H1 (cell line): ENCODE measurements around the gene LRR1. TPM values are rescaled to one million over a fixed set of nuclear protein-coding genes. Genes with fewer than 3 reads are reported as not detected.

Experiments used
- CTCF ChIA-PET: fragments of 300-600 bp; sonication (Branson Sonifier 250); formaldehyde crosslinking; loops from one replicate; lab custom pipeline; 2021; ENCODE audit not compliant: partially characterized antibody; lab: Charles Lee
- POLR2A ChIA-PET: fragments of 300-600 bp; sonication (Branson Sonifier 250); formaldehyde crosslinking; loops from one replicate; lab custom pipeline; 2021; ENCODE audit warnings: inconsistent platforms; ENCODE audit not compliant: partially characterized antibody; lab: Charles Lee
- DNase-seq, 2 experiments: peaks; one replicate each; pipeline versions ENCODE4 v3.0.0 to v3.0.0-alpha.2; 2010 to 2022; ENCODE audit warnings: low spot score in 2 of 2, low read depth in 1 of 2, mixed read lengths in 1 of 2
- FAIRE-seq: peaks from 2 replicates; lab custom pipeline; 2011; peaks lifted over from hg19 to GRCh38; lab: Jason Lieb, UNC
- H2AFZ ChIP-seq: 2 replicates; pipeline ENCODE4 v1.8.1; 2012; ENCODE audit warnings: low read length, inconsistent platforms
- H2AK5ac ChIP-seq: 2 replicates; pipeline ENCODE4 v1.6.1; 2013; ENCODE audit warnings: low read depth, low read length
- H2BK120ac ChIP-seq: replicated peaks from 2 replicates; pipeline ENCODE3; 2013; ENCODE audit warnings: low read depth, low read length, inconsistent platforms
- H2BK12ac ChIP-seq: 2 replicates; pipeline ENCODE4 v1.6.1; 2013; ENCODE audit warnings: low read depth, low read length
- H2BK15ac ChIP-seq: 2 replicates; pipeline ENCODE4 v1.6.1; 2013; ENCODE audit warnings: low read length
- H2BK20ac ChIP-seq: 2 replicates; pipeline ENCODE4 v1.6.1; 2013; ENCODE audit warnings: low read length
- H2BK5ac ChIP-seq: 2 replicates; pipeline ENCODE4 v1.6.1; 2013; ENCODE audit warnings: low read depth, low read length
- H3K14ac ChIP-seq: 2 replicates; pipeline ENCODE4 v1.6.1; 2013; ENCODE audit warnings: inconsistent platforms; ENCODE audit not compliant: insufficient read length
- H3K18ac ChIP-seq: 2 replicates; pipeline ENCODE4 v1.6.1; 2013; ENCODE audit warnings: low read length; ENCODE audit errors: extremely low read depth
- H3K23ac ChIP-seq: 2 replicates; pipeline ENCODE4 v1.6.1; 2013; ENCODE audit warnings: inconsistent platforms; ENCODE audit not compliant: insufficient read length
- H3K23me2 ChIP-seq: 2 replicates; pipeline ENCODE4 v1.6.1; 2013; ENCODE audit warnings: low read depth, low read length
- H3K27ac ChIP-seq: 2 replicates; pipeline ENCODE4 v1.6.1; 2011; ENCODE audit warnings: low read depth, low read length, inconsistent platforms
- H3K27me3 ChIP-seq, 4 experiments: replicated peaks in 1 of 4; 1 replicate in 1 of 4; 2 replicates in 3 of 4; pipeline versions ENCODE4 v1.6.1 to v1.8.1; 2011 to 2013; ENCODE audit warnings: low read length in 3 of 4, mild to moderate bottlenecking in 3 of 4, inconsistent platforms in 2 of 4, mixed read lengths in 2 of 4, moderate library complexity in 1 of 4; ENCODE audit not compliant: control insufficient read depth in 3 of 4, insufficient read depth in 3 of 4; ENCODE audit errors: extremely low read depth in 1 of 4
- H3K36me3 ChIP-seq, 4 experiments: 2 replicates each; pipeline versions ENCODE4 v1.6.1 to v1.8.1; 2011 to 2013; ENCODE audit warnings: mild to moderate bottlenecking in 4 of 4, low read length in 3 of 4, moderate library complexity in 2 of 4, control low read depth in 1 of 4, inconsistent platforms in 1 of 4; ENCODE audit not compliant: insufficient read depth in 4 of 4, control insufficient read depth in 2 of 4
- H3K4ac ChIP-seq: replicated peaks from 2 replicates; pipeline ENCODE3; 2013; ENCODE audit warnings: low read length, low read depth, mixed read lengths, inconsistent platforms; ENCODE audit not compliant: insufficient read length
- H3K4me1 ChIP-seq, 4 experiments: replicated peaks in 1 of 4; 1 replicate in 1 of 4; 2 replicates in 3 of 4; pipeline versions ENCODE4 v1.6.1 to v1.8.1; 2011 to 2013; ENCODE audit warnings: low read length in 3 of 4, inconsistent platforms in 2 of 4, mixed read lengths in 1 of 4; ENCODE audit not compliant: insufficient read depth in 4 of 4, control insufficient read depth in 3 of 4
- H3K4me2 ChIP-seq, 2 experiments: 2 replicates each; pipeline versions ENCODE4 v1.6.1 to v1.8.1; 2011 to 2013; ENCODE audit warnings: low read depth in 2 of 2, low read length in 2 of 2, control low read depth in 1 of 2, inconsistent platforms in 1 of 2, mild to moderate bottlenecking in 1 of 2; ENCODE audit not compliant: insufficient read depth in 1 of 2
- H3K4me3 ChIP-seq, 4 experiments: fragments of 200-600, 300-600 bp in 1 of 4; sonication (generic), shearing (Covaris generic), sonication (Bioruptor Twin) in 1 of 4; 2 replicates each; pipeline versions ENCODE4 v1.5.1 to v1.8.1; 2011 to 2016; ENCODE audit warnings: low read length in 4 of 4, low read depth in 3 of 4, control low read depth in 2 of 4, inconsistent platforms in 2 of 4, mild to moderate bottlenecking in 2 of 4, mixed read lengths in 1 of 4, moderate library complexity in 1 of 4; ENCODE audit not compliant: insufficient read depth in 2 of 4; ENCODE audit errors: extremely low read depth in 1 of 4
- H3K56ac ChIP-seq: replicated peaks from 2 replicates; pipeline ENCODE3; 2013; ENCODE audit warnings: low read depth, mild to moderate bottlenecking, mixed read lengths, low read length, inconsistent platforms; ENCODE audit not compliant: insufficient read length
- H3K79me1 ChIP-seq: 2 replicates; pipeline ENCODE4 v1.6.1; 2013; ENCODE audit warnings: low read depth, low read length, control low read depth
- H3K79me2 ChIP-seq, 2 experiments: 2 replicates each; pipeline versions ENCODE4 v1.6.1 to v1.8.1; 2012 to 2013; ENCODE audit warnings: low read length in 2 of 2, mild to moderate bottlenecking in 2 of 2, inconsistent platforms in 1 of 2; ENCODE audit not compliant: insufficient read depth in 2 of 2, control insufficient read depth in 1 of 2
- H3K9ac ChIP-seq, 4 experiments: replicated peaks in 1 of 4; 1 replicate in 1 of 4; 2 replicates in 3 of 4; pipeline versions ENCODE4 v1.6.1 to v1.8.1; 2011 to 2013; ENCODE audit warnings: low read depth in 3 of 4, low read length in 3 of 4, control low read depth in 2 of 4, mild to moderate bottlenecking in 2 of 4, moderate library complexity in 2 of 4, inconsistent platforms in 1 of 4; ENCODE audit errors: extremely low read depth in 1 of 4
- H3K9me3 ChIP-seq, 2 experiments: 2 replicates each; pipeline versions ENCODE4 v1.6.1 to v1.8.1; 2012 to 2013; ENCODE audit warnings: mild to moderate bottlenecking in 2 of 2, moderate library complexity in 2 of 2, control low read depth in 1 of 2, inconsistent platforms in 1 of 2, low read depth in 1 of 2, low read length in 1 of 2, mixed read lengths in 1 of 2; ENCODE audit not compliant: insufficient read depth in 2 of 2
- H4K20me1 ChIP-seq, 2 experiments: replicated peaks in 1 of 2; 2 replicates each; pipeline versions ENCODE3 to v1.8.1; 2011 to 2013; ENCODE audit warnings: inconsistent platforms in 2 of 2, low read length in 2 of 2, mild to moderate bottlenecking in 1 of 2; ENCODE audit not compliant: insufficient read depth in 2 of 2, control insufficient read depth in 1 of 2
- H4K5ac ChIP-seq: 2 replicates; pipeline ENCODE4 v1.6.1; 2013; ENCODE audit warnings: low read length, low read depth, mixed read lengths, inconsistent platforms; ENCODE audit not compliant: insufficient read length
- H4K8ac ChIP-seq: 2 replicates; pipeline ENCODE4 v1.8.0; 2013; ENCODE audit warnings: mild to moderate bottlenecking, moderate library complexity, low read length, inconsistent platforms; ENCODE audit not compliant: insufficient read depth; ENCODE audit errors: extremely low read depth
- H4K91ac ChIP-seq: replicated peaks from 2 replicates; pipeline ENCODE3; 2013; ENCODE audit warnings: low read length, mixed read lengths, inconsistent platforms; ENCODE audit not compliant: insufficient read length
- JUN ChIP-seq: IDR thresholded peaks from 2 replicates; pipeline ENCODE4 v1.6.1; 2011; ENCODE audit warnings: low read depth, mild to moderate bottlenecking, improper control_type of control experiment, low read length
- POLR2A ChIP-seq, 2 experiments: IDR thresholded peaks; 1 replicate in 1 of 2; 2 replicates in 1 of 2; pipeline ENCODE4 v1.6.1; 2011; ENCODE audit warnings: low read depth in 2 of 2, low read length in 2 of 2, mild to moderate bottlenecking in 2 of 2; ENCODE audit errors: control extremely low read depth in 1 of 2
- POLR2AphosphoS5 ChIP-seq: IDR thresholded peaks from 2 replicates; pipeline ENCODE4 v1.6.1; 2011; ENCODE audit warnings: low read depth, low read length
- USF2 ChIP-seq: IDR thresholded peaks from 2 replicates; pipeline ENCODE4 v1.6.1; 2011; ENCODE audit warnings: low read length, improper control_type of control experiment
- WGBS, 2 experiments: shearing (Covaris generic) in 1 of 2; methylation state at CpG; one replicate each; pipeline versions ENCODE4 v1.1.6 to v1.1.7; 2013 to 2015; ENCODE audit warnings: low lambda C conversion rate in 2 of 2, mixed read lengths in 2 of 2, inconsistent platforms in 1 of 2, low coverage in 1 of 2, missing lambda C conversion rate in 1 of 2; ENCODE audit not compliant: insufficient replicate concordance in 2 of 2, insufficient coverage in 1 of 2, insufficient read length in 1 of 2; ENCODE audit errors: extremely low coverage in 1 of 2, missing lambda C conversion rate in 1 of 2; 5-methylcytosine and 5-hydroxymethylcytosine counted together
- polyA plus RNA-seq, 7 experiments: library from polyadenylated mRNA; depleted of rRNA in 3 of 7; stranded (reverse) in 5 of 7; unstranded in 2 of 7; fragments of >200 nt in 5 of 7; fragments of 200-250 nt in 2 of 7; gene quantifications; 1 replicate in 5 of 7; 2 replicates in 1 of 7; 4 replicates in 1 of 7; pipeline versions ENCODE4 v1.2.1 to v1.2.3, GENCODE V29; 2011 to 2013; ENCODE audit warnings: missing spikeins in 2 of 7, mixed read lengths in 2 of 7
- total RNA-seq: library from RNA; stranded (reverse); fragmentation: NEBNext Ultra II Directional; extraction: Animal tissue kit (Norgen Biotek cat#: 25700); gene quantifications from 2 replicates; pipeline ENCODE4 v1.2.1, GENCODE V29; 2021

LRR1 gene
- total and polyA plus RNA-seq, 2 of the 8 experiments (the other 6 are each of a cell fraction or from before 2014, with no cell fraction given), result 30.7 to 37.5 TPM

DNA sequence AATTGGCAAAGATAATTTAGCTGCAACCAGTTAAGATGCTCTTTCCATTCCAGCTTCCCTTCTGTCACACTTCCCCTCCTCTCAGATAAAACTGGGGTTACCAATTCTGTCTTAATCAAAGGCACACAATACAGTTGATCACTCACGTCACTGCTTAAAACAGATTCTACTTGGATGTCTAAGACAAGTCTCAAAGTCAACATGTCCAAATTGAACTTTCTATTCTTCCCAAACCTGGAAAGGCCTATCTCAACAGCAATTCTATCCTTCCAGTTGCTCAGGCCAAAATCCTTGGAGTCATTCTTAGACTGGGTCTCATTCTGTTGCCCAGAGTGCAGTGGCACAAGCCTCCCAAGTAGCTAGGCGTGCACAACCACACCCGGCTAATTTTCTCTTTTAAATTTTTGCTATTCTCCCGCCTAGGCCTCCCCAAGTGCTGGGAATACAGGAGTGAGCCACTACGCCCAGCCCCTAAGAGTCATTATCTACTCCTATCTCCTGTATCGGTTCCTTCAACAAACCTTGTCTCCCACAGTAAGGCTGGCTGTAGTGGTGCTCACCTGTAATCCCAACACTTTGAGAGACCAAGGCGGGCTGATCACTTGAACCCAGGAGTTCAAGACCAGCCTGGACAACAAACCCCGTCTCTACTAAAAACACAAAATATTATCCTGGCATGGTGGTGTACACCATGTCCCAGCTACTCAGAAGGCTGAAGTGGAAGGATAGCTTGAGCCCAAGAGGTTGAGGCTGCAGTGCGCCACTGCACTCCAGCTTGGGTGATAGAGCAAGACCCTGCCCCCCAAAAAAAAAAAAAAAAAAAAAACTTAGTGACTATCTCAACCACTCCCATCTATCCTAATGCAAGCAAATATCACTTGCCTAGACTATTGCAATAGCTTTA is 17.3 kb upstream of the LRR1 start:
- POLR2A ChIA-PET, result interaction anchor here (0.6 to 11.0 kb wide), 14 partner anchors 10 to 1210 kb away, joined by 3 to 169 read pairs (median 5); partner anchors contain the start of genes LRR1, MGAT2 and RPL36AL

More for the DNA sequence above, 17.3 kb upstream of the LRR1 start:
- FAIRE-seq (no peak), DNase-seq (no peak)
- 76% methylated on average over 9 of the region's 9 CpGs; no CpG with 5 or more reads in 1 of the 2 experiments for WGBS, 2 experiments
- Histone ChIP-seq H2BK5ac (no peak overlapping the region), H2BK12ac (no peak overlapping the region), H3K14ac (no peak overlapping the region), H2AK5ac (no peak overlapping the region), H4K20me1 (peaks cover 18 to 24% of the 10 kb centered on the region in 2 experiments), H3K79me2 (peaks cover 25 to 70% of the 10 kb centered on the region in 2 experiments), H2AFZ (no peak overlapping the region), H3K27me3 (no peaks in the 10 kb centered on the region), H3K79me1 (no peaks in the 10 kb centered on the region), H3K27ac (peak overlapping the region; percentile 18; the same call in 1 of the 2 replicates), H3K9ac (no peak overlapping the region), H3K4ac (no peak overlapping the region), H3K9me3 (no peaks in the 10 kb centered on the region), H2BK15ac (no peak overlapping the region), H3K18ac (no peak overlapping the region), H2BK20ac (no peak overlapping the region), H4K91ac (no peak overlapping the region), H3K36me3 (peaks cover 0 to 55% (median 26%) of the 10 kb centered on the region in 4 experiments), H3K23ac (no peak overlapping the region), H4K8ac (no peak overlapping the region), H2BK120ac (no peak overlapping the region), H3K23me2 (peaks cover 2% of the 10 kb centered on the region), H3K4me2 (no peak overlapping the region; a peak in 2 of 4 replicates), H3K56ac (no peak overlapping the region), H3K4me1 (peaks cover 0 to 9% (median 5%) of the 10 kb centered on the region in 4 experiments; a peak in 6 of 7 replicates), H3K4me3 (no peak overlapping the region), H4K5ac (no peak overlapping the region)
- CTCF ChIA-PET, result interaction anchor here (0.5 to 1.3 kb wide), 2 partner anchors 77 kb away, joined by 4 to 8 read pairs; no protein-coding TSS in a partner anchor
- TF ChIP-seq JUN (no peak), POLR2A (IDR thresholded peaks at IDR 0.05; ENCODE audit: control extremely low read depth in 1 of 2, low read depth in 2 of 2, low read length in 2 of 2) (peak in 1 of 2 experiments; percentile 67; a peak in 2 of 3 replicates), USF2 (no peak), POLR2AphosphoS5 (peak; percentile 51)
